ENCODE data around the gene ADRM1.

GRCh38 chr20:62350629-62351422, 48.0 kb downstream of the ADRM1 start:
- TF ChIP-seq, protein P1, sequence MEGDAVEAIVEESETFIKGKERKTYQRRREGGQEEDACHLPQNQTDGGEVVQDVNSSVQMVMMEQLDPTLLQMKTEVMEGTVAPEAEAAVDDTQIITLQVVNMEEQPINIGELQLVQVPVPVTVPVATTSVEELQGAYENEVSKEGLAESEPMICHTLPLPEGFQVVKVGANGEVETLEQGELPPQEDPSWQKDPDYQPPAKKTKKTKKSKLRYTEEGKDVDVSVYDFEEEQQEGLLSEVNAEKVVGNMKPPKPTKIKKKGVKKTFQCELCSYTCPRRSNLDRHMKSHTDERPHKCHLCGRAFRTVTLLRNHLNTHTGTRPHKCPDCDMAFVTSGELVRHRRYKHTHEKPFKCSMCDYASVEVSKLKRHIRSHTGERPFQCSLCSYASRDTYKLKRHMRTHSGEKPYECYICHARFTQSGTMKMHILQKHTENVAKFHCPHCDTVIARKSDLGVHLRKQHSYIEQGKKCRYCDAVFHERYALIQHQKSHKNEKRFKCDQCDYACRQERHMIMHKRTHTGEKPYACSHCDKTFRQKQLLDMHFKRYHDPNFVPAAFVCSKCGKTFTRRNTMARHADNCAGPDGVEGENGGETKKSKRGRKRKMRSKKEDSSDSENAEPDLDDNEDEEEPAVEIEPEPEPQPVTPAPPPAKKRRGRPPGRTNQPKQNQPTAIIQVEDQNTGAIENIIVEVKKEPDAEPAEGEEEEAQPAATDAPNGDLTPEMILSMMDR (IDR thresholded peaks at IDR 0.05) = no peak
- no peak for TF ChIP-seq POLR2A (IDR thresholded peaks at IDR 0.05)
- TF ChIP-seq EP300 (IDR thresholded peaks at IDR 0.05) = no peak
